ENCODE data around the gene SPRYD4. TPM values are rescaled to one million over a fixed set of nuclear protein-coding genes. Genes with fewer than 3 reads are reported as not detected.
A peak's percentile ranks its signal among the peaks of the same experiment; 100 is the strongest.

Gene SPRYD4
- total RNA-seq, 1 donor from 2014 or later: 3.1 TPM

GRCh38 chr12:56521209-56521589 is 52.8 kb downstream of the SPRYD4 start:
- Histone ChIP-seq H3K27ac (peak overlapping the region; percentile 83), H3K4me1 (peaks cover 65% of the 10 kb centered on the region), H3K36me3 (no peaks in the 10 kb centered on the region), H3K4me3 (peak overlapping the region; percentile 56), H3K27me3 (ENCODE audit: low read depth) (no peaks in the 10 kb centered on the region), H3K9me3 (no peaks in the 10 kb centered on the region)
- intact Hi-C loops (cut with DNase I): no loop called here
- peak; percentile 59 to 70 for ATAC-seq
- no peak for TF ChIP-seq CTCF (IDR thresholded peaks at IDR 0.05)
- peak; percentile 74 for DNase-seq

- intact Hi-C loops (cut with DNase I): no loop called here
- H3K4me3 ChIP-seq: peak within 1 kb of the TSS; percentile 56
- no peak for TF ChIP-seq CTCF (IDR thresholded peaks at IDR 0.05)
- DNase-seq (peak; percentile 85), ATAC-seq (peak; percentile 95 to 96)
- H3K4me1 ChIP-seq: peaks cover 69% of the 10 kb centered on the region
- H3K36me3 ChIP-seq: no peaks in the 10 kb centered on the region
- no peaks in the 10 kb centered on the region for H3K9me3 ChIP-seq
- H3K27me3 ChIP-seq (ENCODE audit: low read depth): no peaks in the 10 kb centered on the region
- H3K27ac ChIP-seq: peak within 1 kb of the TSS; percentile 83
These were observed 53.4 kb downstream of the SPRYD4 start, which contains the start of gene RBMS2 for GRCh38 chr12:56521590-56522371. Gene RBMS2, plus strand, starts transcription at chr12:56521820. Its CDS starts 204 bp downstream, at chr12:56522024.

GRCh38 chr12:56522411-56523193 is 54.2 kb downstream of the SPRYD4 start:
- Histone ChIP-seq H3K4me3 (peak overlapping the region; percentile 56), H3K4me1 (peaks cover 77% of the 10 kb centered on the region), H3K36me3 (no peaks in the 10 kb centered on the region), H3K27ac (peak overlapping the region; percentile 83), H3K9me3 (no peaks in the 10 kb centered on the region), H3K27me3 (ENCODE audit: low read depth) (no peaks in the 10 kb centered on the region)
- DNase-seq (no peak), ATAC-seq (no peak)
- intact Hi-C loops (cut with DNase I): no loop called here
- TF ChIP-seq CTCF (IDR thresholded peaks at IDR 0.05): no peak

- H3K27ac ChIP-seq: no peak overlapping the region
- no peaks in the 10 kb centered on the region for H3K27me3 ChIP-seq (ENCODE audit: low read depth)
- TF ChIP-seq CTCF (IDR thresholded peaks at IDR 0.05): no peak
- H3K4me3 ChIP-seq: no peak overlapping the region
- ATAC-seq (no peak), DNase-seq (no peak)
- H3K4me1 ChIP-seq: peaks cover 79% of the 10 kb centered on the region
- H3K9me3 ChIP-seq: no peaks in the 10 kb centered on the region
- H3K36me3 ChIP-seq: peaks cover 5% of the 10 kb centered on the region
- intact Hi-C loops (cut with DNase I): no loop called here
These were observed 60.5 kb downstream of the SPRYD4 start for GRCh38 chr12:56528846-56529245.

Other genes starting within 250 kb of the SPRYD4 start
- gene RNF41, start 246.7 kb upstream of the SPRYD4 start, total RNA-seq: 49.8 TPM
- 20.9 TPM for gene NABP2, start 244.2 kb upstream of the SPRYD4 start, total RNA-seq
- gene SLC39A5, start 238.5 kb upstream of the SPRYD4 start, total RNA-seq: not detected
- 27.8 TPM for gene ANKRD52, start 210.2 kb upstream of the SPRYD4 start, total RNA-seq
- gene COQ10A, start 201.6 kb upstream of the SPRYD4 start, total RNA-seq: 12.8 TPM
- gene CS, start 168.2 kb upstream of the SPRYD4 start, total RNA-seq: 175 TPM
- gene CNPY2, start 152.6 kb upstream of the SPRYD4 start, total RNA-seq: 91.5 TPM
- 93.5 TPM for gene PAN2, start 134.6 kb upstream of the SPRYD4 start, total RNA-seq
- 0.56 TPM for gene IL23A, start 129.7 kb upstream of the SPRYD4 start, total RNA-seq
- 213 TPM for gene STAT2, start 108.5 kb upstream of the SPRYD4 start, total RNA-seq
- gene APOF, start 105.7 kb upstream of the SPRYD4 start, total RNA-seq: not detected
- 10.6 TPM for gene TIMELESS, start 19.2 kb upstream of the SPRYD4 start, total RNA-seq
- not detected for gene MIP, start 13.9 kb upstream of the SPRYD4 start, total RNA-seq
- gene GLS2, start 19.6 kb downstream of the SPRYD4 start, total RNA-seq: 4.8 TPM
- gene RBMS2, start 53.2 kb downstream of the SPRYD4 start, total RNA-seq: 129 TPM
- gene BAZ2A, start 161.7 kb downstream of the SPRYD4 start, total RNA-seq: 112 TPM
- gene ATP5F1B, start 177.4 kb downstream of the SPRYD4 start, total RNA-seq: 319 TPM
- 198 TPM for gene PTGES3, start 219.7 kb downstream of the SPRYD4 start, total RNA-seq